ENCODE measurements around the gene DCAF4.
"Not testable (repeated sequence)": the region's sequence is repeated elsewhere in the genome, so short reads cannot be mapped to it uniquely, and the experiment has no call there.

DCAF4 gene

DNA sequence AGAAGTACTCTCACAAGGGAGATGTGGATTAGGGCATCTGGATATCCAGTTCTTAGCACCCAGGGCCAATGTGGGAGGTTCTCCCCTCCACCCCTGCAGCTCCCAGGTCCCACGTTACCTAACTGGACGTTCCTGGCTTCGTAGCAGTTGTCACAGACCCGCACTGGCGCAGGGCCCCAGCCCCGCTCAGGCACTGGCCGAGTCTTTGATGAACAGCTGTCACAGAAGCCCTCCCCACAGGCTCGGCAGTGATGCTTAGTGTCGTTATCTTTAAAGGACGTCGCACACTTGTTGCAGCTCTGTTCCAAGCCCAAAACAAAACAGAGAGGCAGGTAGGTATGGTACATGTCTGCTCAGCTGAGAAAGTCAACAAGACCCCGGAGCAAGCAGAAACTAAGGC is 48.4 kb downstream of the DCAF4 start:
- no peak for DNase-seq

DNA sequence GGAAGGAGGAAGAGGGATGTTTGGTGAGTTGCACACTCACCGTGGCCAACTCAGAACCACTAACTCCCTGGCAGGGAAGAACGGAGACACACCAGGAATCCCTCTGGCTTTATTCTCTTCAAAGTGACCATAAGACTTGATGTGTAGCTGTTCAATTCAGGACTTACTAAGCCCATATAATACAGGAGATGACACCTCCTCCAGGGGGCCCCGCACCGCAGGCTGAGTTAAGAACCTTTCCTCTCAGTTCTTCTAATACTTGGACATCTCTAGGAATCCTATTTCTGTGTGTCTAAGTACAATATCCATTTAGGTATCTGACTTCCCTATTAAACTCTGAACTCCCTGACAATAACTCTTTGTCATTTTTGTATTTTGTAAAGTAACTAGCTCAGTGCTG is 49.5 kb downstream of the DCAF4 start:
- DNase-seq: no peak

- no peak for DNase-seq
These were observed 52.6 kb downstream of the DCAF4 start for GRCh38 chr14:72978856-72979255.

GRCh38 chr14:72980863-72981262 is 54.6 kb downstream of the DCAF4 start:
- DNase-seq: no peak

- no peak for DNase-seq
These were observed 56.0 kb downstream of the DCAF4 start for GRCh38 chr14:72982146-72982708.

DNA sequence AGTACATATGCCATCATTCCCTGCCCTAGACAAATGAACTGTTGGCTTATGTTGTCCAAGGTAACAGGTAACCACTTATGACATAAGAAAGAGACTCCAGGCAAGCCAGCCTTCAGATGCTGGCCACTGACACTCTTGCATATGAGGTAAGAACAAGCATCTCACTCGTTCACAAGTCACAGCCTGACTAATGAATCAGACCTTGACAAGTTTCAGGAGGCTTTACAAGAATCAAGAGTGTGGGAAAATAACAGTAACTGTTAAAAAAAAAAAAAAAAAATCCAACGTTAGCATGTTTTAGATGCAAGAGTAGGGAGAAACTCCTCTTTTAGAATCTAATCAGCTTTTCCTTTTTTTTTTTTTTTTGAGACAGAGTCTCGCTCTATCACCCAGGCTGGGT is 60.0 kb downstream of the DCAF4 start:
- DNase-seq: no peak

DNA sequence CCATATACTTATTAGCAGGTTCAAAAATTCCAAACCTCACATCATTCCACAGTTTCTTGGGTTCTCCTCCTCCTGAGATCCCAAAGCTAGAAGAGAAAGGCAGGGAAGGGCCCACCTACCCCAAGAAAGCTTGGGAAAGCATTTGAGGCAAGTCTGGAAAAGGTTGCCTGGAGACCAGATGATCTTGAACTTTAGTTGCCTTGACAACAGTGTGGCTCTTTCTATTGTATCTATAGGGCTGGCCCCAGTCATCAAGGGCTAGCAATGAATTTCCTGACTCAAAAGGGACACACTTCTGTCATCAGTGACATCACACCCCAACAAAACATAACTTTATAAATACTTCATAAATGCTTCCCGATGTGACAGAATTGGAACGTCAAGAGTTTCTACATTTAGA is 60.6 kb downstream of the DCAF4 start:
- no peak for DNase-seq

- no peak for DNase-seq
These were observed 63.9 kb downstream of the DCAF4 start for GRCh38 chr14:72990171-72990570.

GRCh38 chr14:72996916-72997315 is 70.7 kb downstream of the DCAF4 start:
- no peak for DNase-seq

DNA sequence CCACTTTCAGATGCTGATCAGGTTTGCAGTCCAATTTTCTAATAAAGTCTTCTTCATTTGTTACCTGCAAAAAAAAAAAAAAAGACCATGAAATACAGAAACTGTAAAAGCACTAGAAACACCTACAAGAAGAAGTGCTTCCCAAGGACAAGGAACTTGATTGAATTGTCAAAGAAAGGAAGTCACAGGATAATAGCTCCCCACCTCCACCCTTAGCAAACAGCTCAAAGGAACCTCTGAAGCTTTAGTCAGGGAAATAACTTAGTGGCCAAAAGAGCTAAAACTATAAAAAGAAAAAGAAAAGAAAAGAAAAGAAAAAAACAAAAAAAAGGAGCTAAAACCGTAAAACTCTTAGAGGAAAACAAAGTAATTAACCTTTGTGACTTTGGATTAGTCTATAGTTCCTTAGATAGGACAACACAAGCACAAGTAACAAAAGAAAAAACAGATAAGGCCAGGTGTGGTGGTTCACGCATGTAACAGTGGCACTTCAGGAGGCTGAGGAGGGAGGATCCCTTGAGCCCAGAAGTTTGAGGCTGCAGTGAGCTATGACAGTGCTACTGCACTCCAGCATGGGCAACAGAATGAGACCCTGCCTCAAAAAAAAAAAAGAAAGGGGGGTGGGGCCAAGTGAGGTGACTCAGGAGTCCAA is 72.1 kb downstream of the DCAF4 start:
- DNase-seq: no peak

- DNase-seq: no peak
These were observed 73.1 kb downstream of the DCAF4 start for GRCh38 chr14:72999316-72999715.

DNA sequence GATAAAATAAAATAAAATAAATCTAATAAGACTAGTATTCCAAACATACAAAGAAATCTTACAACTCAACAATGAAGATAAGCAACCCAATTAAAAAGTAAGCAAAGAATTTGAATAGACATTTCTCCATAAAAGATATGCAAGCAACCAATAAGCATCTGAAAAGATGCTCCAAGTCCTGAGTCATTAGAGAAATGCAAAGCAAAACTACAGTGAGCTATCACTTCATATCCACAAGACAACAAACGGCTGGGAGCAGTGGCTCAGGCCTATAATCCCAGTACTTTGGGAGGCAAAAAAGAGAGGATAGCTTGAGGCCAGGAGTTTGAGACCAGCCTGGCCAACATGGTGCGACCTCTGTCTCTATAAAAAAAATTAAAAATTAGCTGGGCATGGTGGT is 73.8 kb downstream of the DCAF4 start:
- no peak for DNase-seq

- no peak for DNase-seq
These were observed 77.4 kb downstream of the DCAF4 start for GRCh38 chr14:73003681-73004080.

DNA sequence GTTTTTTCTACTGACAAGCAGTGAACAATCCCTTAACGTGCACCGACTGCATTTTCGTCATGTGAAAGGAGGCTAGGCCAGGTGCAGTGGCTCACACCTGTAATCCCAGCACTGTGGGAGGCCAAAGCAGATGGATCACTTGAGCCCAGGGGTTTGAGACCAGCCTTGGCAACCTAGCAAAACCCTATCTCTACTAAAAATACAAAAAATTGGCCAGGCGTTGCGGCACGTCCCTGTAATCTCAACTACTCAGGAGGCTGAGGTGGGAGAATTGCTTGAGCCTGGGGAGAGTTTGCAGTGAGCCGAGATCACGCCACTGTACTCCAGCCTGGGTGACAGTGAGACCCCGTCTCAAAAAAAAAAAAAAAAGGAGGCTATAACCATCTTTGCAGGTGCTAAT is 78.4 kb downstream of the DCAF4 start:
- not testable (repeated sequence) for DNase-seq

DNA sequence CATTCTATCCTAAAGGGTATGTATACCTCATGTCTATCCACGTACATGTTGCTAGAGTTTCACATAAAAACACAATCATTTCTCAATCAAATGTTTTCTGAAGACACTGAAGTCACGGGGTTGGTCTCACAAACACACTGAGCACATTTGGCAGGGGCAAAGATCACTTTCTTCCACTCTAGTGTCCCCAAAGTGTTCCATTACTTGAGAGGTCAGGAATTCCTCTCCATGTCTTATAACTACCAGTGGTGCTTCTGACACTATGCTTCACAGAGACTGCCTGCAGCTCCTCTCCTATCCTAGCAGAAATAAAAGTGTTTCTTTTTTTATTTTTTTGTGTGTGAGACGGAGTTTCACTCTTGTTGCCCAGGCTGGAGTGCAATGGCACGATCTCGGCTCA is 81.6 kb downstream of the DCAF4 start:
- DNase-seq: no peak

DNA sequence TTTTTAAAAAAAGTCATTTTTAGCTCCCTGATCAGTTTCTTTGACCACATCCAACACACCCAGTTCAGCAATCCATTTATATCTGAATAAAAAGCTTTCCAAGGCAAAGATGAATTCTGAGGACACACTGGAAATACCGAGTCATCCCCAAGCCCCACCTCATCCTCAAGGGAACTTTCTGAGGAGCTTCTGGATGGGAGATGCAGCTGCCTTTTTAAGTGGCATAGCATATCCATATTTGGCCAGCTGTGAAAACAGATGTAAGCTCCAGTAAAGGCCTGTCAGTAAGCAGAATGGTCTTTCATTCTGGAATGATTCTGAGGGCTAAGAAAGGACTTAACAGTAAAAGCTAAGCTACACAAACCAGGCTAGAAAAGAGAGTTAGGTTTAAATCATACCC is 82.2 kb downstream of the DCAF4 start:
- peak; percentile 50 to 59 for DNase-seq

Measured in SHP77 (cell line).